Testis (tissue), 3 donors: ENCODE measurements around the gene TBC1D22A. TPM values are rescaled to one million over a fixed set of nuclear protein-coding genes. Genes with fewer than 3 reads are reported as not detected.

ENCODE experiments used
- DNase-seq: peaks from one replicate; pipeline ENCODE4 v3.0.0-alpha.2; 2019
- H3K27ac ChIP-seq, 2 donors: fragments of 200-600 bp; sonication (generic); one replicate each; pipeline ENCODE4 v1.5.1; 2019
- H3K27me3 ChIP-seq: fragments of 200-600 bp; sonication (generic); one replicate; pipeline ENCODE4 v1.5.1; 2019
- H3K36me3 ChIP-seq: fragments of 200-600 bp; sonication (generic); one replicate; pipeline ENCODE4 v1.5.1; 2017; ENCODE audit warnings: low read depth; ENCODE audit errors: missing control alignments
- H3K4me1 ChIP-seq: fragments of 200-600 bp; sonication (generic); one replicate; pipeline ENCODE4 v1.5.1; 2019
- H3K4me3 ChIP-seq, 2 donors: fragments of 200-600 bp; sonication (generic); one replicate each; pipeline ENCODE4 v1.5.1; 2017 to 2019
- H3K9me3 ChIP-seq: fragments of 200-600 bp; sonication (generic); one replicate; pipeline ENCODE4 v1.5.1; 2017
- POLR2A ChIP-seq: fragments of 450-650 bp; IDR thresholded peaks from one replicate; pipeline ENCODE4 v1.6.1; 2017; ENCODE audit warnings: antibody characterized with exemption, mild to moderate bottlenecking, moderate library complexity
- WGBS, 2 donors: methylation state at CpG; one replicate each; pipeline ENCODE4 v1.1.5; 2018; 5-methylcytosine and 5-hydroxymethylcytosine counted together
- intact Hi-C: fragments of 100-400 bp; cut with DNase I; formaldehyde crosslinking; loops from one replicate; pipeline ENCODE4 v1.15.1; 2023; ENCODE audit warnings: low total_unique reads
- polyA plus RNA-seq: library from polyadenylated mRNA; stranded (reverse); fragments of 350-450 nt; fragmentation: Illumina TruSeq; extraction: RNeasy Lipid Tissue Mini Kit (QIAGEN cat#74804); gene quantifications from one replicate; pipeline ENCODE4 v1.2.3, GENCODE V29; 2014; ENCODE audit warnings: low read depth, low replicate concordance; ENCODE audit not compliant: insufficient read depth
- total RNA-seq, 2 donors: library from RNA; depleted of rRNA; stranded (reverse); fragments of >200 nt; gene quantifications; one replicate each; pipeline ENCODE4 v1.2.3, GENCODE V29; 2016
- TF ChIP-seq, protein P1 (sequence below), 3 experiments: fragments of 450-650 bp in 2 of 3; fragments of 200-600 bp in 1 of 3; sonication (generic) in 1 of 3; IDR thresholded peaks; one replicate each; pipeline ENCODE4 v1.5.1; 2016 to 2019; ENCODE audit warnings: antibody characterized with exemption in 3 of 3, mild to moderate bottlenecking in 2 of 3, moderate library complexity in 1 of 3

The TBC1D22A gene
- total and polyA plus RNA-seq, 3 donors from 2014 or later = 16.6 to 32.8 (median 28.5) TPM

DNA sequence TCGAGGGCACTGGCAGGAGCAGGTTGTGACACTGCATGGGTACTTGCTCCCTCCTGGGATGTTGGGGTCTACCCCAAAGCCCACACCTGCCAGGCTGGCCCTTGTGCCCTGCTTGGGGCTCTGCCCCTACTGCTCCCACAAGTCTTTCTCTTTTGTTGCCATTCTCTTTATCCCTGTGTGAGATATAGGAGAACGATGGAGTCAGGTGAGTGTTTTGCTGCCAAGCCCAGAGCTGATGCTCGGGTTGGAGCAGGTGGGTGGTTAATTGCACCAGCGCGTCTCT lies 292.6 kb downstream of the TBC1D22A start:
- WGBS, 2 donors = 93 to 100% methylated on average over 4 to 5 of the region's 5 CpGs
- H3K4me3 ChIP-seq = no peak overlapping the region
- no peaks in the 10 kb centered on the region for H3K9me3 ChIP-seq
- TF ChIP-seq, protein P1, sequence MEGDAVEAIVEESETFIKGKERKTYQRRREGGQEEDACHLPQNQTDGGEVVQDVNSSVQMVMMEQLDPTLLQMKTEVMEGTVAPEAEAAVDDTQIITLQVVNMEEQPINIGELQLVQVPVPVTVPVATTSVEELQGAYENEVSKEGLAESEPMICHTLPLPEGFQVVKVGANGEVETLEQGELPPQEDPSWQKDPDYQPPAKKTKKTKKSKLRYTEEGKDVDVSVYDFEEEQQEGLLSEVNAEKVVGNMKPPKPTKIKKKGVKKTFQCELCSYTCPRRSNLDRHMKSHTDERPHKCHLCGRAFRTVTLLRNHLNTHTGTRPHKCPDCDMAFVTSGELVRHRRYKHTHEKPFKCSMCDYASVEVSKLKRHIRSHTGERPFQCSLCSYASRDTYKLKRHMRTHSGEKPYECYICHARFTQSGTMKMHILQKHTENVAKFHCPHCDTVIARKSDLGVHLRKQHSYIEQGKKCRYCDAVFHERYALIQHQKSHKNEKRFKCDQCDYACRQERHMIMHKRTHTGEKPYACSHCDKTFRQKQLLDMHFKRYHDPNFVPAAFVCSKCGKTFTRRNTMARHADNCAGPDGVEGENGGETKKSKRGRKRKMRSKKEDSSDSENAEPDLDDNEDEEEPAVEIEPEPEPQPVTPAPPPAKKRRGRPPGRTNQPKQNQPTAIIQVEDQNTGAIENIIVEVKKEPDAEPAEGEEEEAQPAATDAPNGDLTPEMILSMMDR (IDR thresholded peaks at IDR 0.05) = no peak
- no peak for TF ChIP-seq POLR2A
- H3K27ac ChIP-seq = no peak overlapping the region
- no peak for DNase-seq
- H3K27me3 ChIP-seq = no peaks in the 10 kb centered on the region
- intact Hi-C loops = no loop called here
- H3K36me3 ChIP-seq = no peaks in the 10 kb centered on the region
- H3K4me1 ChIP-seq = peaks cover 4% of the 10 kb centered on the region

GRCh38 chr22:47055461-47055860 lies 293.0 kb downstream of the TBC1D22A start:
- Histone ChIP-seq H3K4me1 (peaks cover 4% of the 10 kb centered on the region), H3K4me3 (no peak overlapping the region), H3K27ac (no peak overlapping the region), H3K36me3 (no peaks in the 10 kb centered on the region), H3K27me3 (no peaks in the 10 kb centered on the region), H3K9me3 (no peaks in the 10 kb centered on the region)
- DNase-seq = no peak
- 92 to 93% methylated on average over 4 of the region's 4 CpGs for WGBS, 2 donors
- TF ChIP-seq POLR2A = no peak
- TF ChIP-seq, protein P1 (IDR thresholded peaks at IDR 0.05) = no peak
- intact Hi-C loops = no loop called here

- Histone ChIP-seq H3K36me3 (no peaks in the 10 kb centered on the region), H3K27ac (no peak overlapping the region), H3K4me3 (no peak overlapping the region), H3K27me3 (no peaks in the 10 kb centered on the region), H3K4me1 (peaks cover under 1% of the 10 kb centered on the region), H3K9me3 (no peaks in the 10 kb centered on the region)
- WGBS, 2 donors = 87 to 88% methylated on average over 8 to 15 of the region's 15 CpGs
- DNase-seq = no peak
- intact Hi-C loops = no loop called here
- TF ChIP-seq POLR2A = no peak
- TF ChIP-seq, protein P1 (IDR thresholded peaks at IDR 0.05) = no peak
These were observed 293.5 kb downstream of the TBC1D22A start for GRCh38 chr22:47055921-47056320.

- intact Hi-C loops = no loop called here
- Histone ChIP-seq H3K9me3 (no peaks in the 10 kb centered on the region), H3K4me1 (no peaks in the 10 kb centered on the region), H3K4me3 (no peak overlapping the region), H3K27me3 (no peaks in the 10 kb centered on the region), H3K27ac (no peak overlapping the region), H3K36me3 (no peaks in the 10 kb centered on the region)
- TF ChIP-seq, protein P1 (IDR thresholded peaks at IDR 0.05) = no peak
- no peak for TF ChIP-seq POLR2A
- 88 to 90% methylated on average over 9 of the region's 9 CpGs for WGBS, 2 donors
- no peak for DNase-seq
These were observed 293.9 kb downstream of the TBC1D22A start for GRCh38 chr22:47056361-47056760.

DNA sequence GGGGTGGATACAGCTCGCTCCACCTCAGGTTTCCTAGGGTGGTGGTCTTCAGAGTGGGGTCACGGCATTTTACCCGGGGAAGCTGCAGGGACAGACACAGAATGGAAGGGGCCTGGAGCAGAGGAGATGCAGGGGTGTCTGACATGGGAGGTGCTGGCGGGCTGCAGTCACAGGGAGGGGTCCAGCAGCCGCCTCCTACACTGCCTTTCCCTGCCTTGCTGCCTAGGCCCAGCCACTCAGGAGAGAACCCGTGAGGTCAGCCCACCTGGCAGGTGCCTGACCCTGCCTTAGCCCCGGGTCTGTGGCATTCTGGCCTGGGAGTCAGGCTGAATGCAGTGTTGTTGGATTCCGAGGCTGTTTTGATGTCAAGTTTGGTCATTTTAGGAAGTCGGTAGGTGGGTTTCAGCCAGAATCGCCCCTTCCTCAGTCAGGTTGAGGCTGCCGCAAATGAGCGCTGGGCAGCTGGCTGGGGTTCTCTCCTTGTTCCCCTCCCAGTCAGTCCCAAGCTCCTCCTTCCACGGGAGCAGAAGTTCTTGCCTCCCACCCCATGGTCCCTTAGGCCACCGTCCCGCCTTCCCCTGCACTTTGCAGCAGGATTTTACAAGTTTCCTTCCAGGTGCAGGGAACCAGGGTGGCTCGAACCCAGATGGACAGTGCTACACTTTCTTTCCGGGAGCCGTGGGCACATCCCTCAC lies 294.5 kb downstream of the TBC1D22A start:
- no peak for TF ChIP-seq POLR2A
- TF ChIP-seq, protein P1 (IDR thresholded peaks at IDR 0.05) = no peak
- DNase-seq = no peak
- intact Hi-C loops = no loop called here
- H3K36me3 ChIP-seq = no peaks in the 10 kb centered on the region
- no peaks in the 10 kb centered on the region for H3K9me3 ChIP-seq
- H3K27ac ChIP-seq = no peak overlapping the region
- H3K27me3 ChIP-seq = no peaks in the 10 kb centered on the region
- no peaks in the 10 kb centered on the region for H3K4me1 ChIP-seq
- H3K4me3 ChIP-seq = no peak overlapping the region
- WGBS, 2 donors = 97 to 98% methylated on average over 8 to 18 of the region's 18 CpGs
